GM13976 (cell line): Measurements from ENCODE around the gene SLC23A2.

ENCODE experiments used
- DNase-seq: peaks from one replicate; pipeline ENCODE4 v3.0.0; 2012; ENCODE audit warnings: low spot score
- in situ Hi-C: fragments of 300-500 bp; cut with MboI; formaldehyde crosslinking; loops from one replicate; pipeline ENCODE4 v1.12.0; 2022; ENCODE audit warnings: low sequenced_read_pairs, mixed read lengths, inconsistent platforms; ENCODE audit not compliant: unreplicated experiment
- TF ChIP-seq, protein P1 (sequence below): IDR thresholded peaks from 2 replicates; pipeline ENCODE4 v1.5.1; 2012; ENCODE audit warnings: borderline replicate concordance, mild to moderate bottlenecking; ENCODE audit not compliant: insufficient read depth; ENCODE audit errors: extremely low read depth, missing control alignments, control extremely low read depth

The SLC23A2 gene

DNA sequence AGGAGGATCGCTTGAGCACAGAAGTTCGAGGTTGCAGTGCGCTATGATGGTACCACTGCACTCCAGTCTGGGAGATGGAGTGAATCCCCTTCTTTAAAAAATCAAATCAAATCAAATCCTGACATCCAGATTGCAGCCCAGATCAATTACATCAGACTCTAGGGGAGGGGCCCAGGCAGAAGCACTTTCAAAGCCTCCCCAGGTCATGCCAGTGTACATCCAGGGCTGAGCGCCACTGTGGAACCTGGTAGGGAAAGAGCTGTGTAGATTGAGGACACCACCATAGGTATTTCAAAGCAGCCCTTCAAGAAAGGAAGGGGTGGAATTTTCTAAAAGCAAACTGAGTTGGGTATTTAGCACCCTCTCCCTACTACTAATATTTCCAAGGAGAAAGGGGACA, 190.1 kb downstream of the SLC23A2 start:
- DNase-seq, result no peak
- in situ Hi-C loops, result no loop called here
- TF ChIP-seq, protein P1, sequence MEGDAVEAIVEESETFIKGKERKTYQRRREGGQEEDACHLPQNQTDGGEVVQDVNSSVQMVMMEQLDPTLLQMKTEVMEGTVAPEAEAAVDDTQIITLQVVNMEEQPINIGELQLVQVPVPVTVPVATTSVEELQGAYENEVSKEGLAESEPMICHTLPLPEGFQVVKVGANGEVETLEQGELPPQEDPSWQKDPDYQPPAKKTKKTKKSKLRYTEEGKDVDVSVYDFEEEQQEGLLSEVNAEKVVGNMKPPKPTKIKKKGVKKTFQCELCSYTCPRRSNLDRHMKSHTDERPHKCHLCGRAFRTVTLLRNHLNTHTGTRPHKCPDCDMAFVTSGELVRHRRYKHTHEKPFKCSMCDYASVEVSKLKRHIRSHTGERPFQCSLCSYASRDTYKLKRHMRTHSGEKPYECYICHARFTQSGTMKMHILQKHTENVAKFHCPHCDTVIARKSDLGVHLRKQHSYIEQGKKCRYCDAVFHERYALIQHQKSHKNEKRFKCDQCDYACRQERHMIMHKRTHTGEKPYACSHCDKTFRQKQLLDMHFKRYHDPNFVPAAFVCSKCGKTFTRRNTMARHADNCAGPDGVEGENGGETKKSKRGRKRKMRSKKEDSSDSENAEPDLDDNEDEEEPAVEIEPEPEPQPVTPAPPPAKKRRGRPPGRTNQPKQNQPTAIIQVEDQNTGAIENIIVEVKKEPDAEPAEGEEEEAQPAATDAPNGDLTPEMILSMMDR, result no peak

- DNase-seq, result no peak
- TF ChIP-seq, protein P1, result no peak
- in situ Hi-C loops, result no loop called here
These were observed 190.8 kb downstream of the SLC23A2 start for GRCh38 chr20:4810426-4811019.

GRCh38 chr20:4809707-4810106, 191.6 kb downstream of the SLC23A2 start:
- in situ Hi-C loops, result no loop called here
- TF ChIP-seq, protein P1, result no peak
- no peak for DNase-seq

DNA sequence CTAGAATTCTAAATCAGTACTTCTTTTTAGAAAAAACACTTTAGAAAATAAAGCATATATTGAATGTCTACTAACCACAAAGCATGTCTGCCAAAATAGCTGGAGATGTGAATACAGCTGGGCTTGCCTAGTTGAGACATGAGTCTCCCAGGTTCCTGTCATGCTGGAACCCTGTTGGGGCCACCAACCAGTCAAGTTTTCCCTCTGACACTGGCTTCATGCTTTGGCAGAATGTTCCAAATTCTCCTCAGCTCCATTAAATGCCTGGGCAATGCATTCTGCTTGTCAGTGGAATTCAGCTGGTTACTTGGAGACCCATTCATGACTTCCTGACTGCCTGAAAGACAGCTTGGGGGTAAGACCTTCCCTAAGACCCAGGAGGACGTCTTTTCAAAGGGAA, 192.4 kb downstream of the SLC23A2 start:
- in situ Hi-C loops, result no loop called here
- DNase-seq, result no peak
- TF ChIP-seq, protein P1, result no peak

DNA sequence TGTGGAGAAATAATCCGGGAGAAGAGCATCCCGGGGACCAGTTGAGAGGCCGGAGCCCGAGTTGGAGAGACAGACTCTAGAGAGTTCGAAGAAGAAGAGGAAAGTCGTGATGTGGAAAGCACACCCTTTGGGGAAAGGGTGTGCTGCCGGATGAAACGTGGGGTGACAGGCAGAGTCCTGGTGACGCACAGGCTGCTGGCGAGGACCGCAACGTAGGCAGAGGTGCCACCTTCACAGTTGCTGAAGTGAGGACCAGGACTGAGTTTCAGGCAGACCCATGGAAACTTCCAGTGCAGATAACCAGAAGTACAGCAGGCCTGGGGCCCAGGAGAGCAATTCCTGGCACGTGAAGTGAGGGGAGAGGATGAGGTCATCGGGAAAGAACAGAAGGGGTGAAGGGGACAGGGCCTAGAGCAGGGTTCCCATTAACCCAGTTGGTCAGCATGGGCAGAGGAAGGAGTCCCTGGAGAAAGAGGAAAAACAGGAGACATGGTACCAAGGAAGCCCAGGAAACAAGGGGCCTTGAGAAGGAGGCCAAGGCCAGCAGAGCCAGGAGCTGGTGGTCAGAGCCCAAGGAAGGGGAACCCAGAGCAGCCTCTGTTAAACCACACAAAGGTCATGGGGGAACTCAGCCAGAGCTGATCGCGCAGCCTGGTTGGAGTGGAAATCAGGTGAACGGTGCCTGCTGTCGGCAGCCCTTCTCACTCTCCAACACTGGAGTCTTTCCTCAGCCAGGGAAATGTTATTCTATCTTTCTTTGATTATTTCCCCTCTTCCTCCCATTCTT, 195.5 kb downstream of the SLC23A2 start:
- TF ChIP-seq, protein P1, result no peak
- no peak for DNase-seq
- in situ Hi-C loops, result no loop called here

DNA sequence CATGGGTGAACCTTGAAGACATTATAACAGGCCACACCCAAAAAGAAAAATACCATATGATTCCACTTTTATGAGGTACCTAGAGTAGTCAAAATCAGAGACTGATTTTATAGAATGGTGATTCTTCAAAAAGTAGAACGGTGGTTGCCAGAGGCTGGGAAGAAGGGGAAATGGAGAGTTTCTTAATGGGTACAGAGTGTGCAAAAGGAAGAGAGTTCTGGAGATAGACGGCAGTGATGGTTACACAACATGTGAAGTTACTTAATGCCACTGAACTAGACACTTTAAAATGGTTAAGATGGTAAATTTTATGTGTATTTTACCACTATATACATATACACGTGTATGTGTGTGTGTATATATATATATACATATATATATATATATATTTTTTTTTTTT, 198.8 kb downstream of the SLC23A2 start:
- TF ChIP-seq, protein P1, result no peak
- in situ Hi-C loops, result no loop called here
- no peak for DNase-seq
